Suppressor macrophage treated with lipopolysaccharide for 1 hour (primary cell): ENCODE results near the gene MYADML2.
"Not testable (repeated sequence)": the region's sequence is repeated elsewhere in the genome, so short reads cannot be mapped to it uniquely, and the experiment has no call there.

Experiments
- DNase-seq, 3 donors: peaks; one replicate each; pipeline ENCODE4 v3.0.0-alpha.2; 2020 to 2022

The MYADML2 gene

GRCh38 chr17:81947189-81947588 is at the start of gene MYADML2:
Gene MYADML2 (minus strand): TSS chr17:81947233. CDS start chr17:81941741, 5,492 bp downstream.
- DNase-seq: no peak

GRCh38 chr17:81996232-81996756 is 49.3 kb upstream of the MYADML2 start:
- no peak for DNase-seq

- DNase-seq: no peak
These were observed 48.6 kb upstream of the MYADML2 start for GRCh38 chr17:81995463-81996231.

- DNase-seq: no peak
These were observed 47.8 kb upstream of the MYADML2 start for GRCh38 chr17:81994593-81995462.

GRCh38 chr17:81993729-81994592 is 46.9 kb upstream of the MYADML2 start:
- no peak for DNase-seq

GRCh38 chr17:81992306-81993102 is 45.5 kb upstream of the MYADML2 start:
- no peak for DNase-seq

GRCh38 chr17:81991684-81992305 is 44.8 kb upstream of the MYADML2 start:
- DNase-seq: no peak

- no peak for DNase-seq
These were observed 44.0 kb upstream of the MYADML2 start for GRCh38 chr17:81990836-81991683.

GRCh38 chr17:81987161-81987770 is 40.2 kb upstream of the MYADML2 start:
- no peak for DNase-seq

- no peak for DNase-seq
These were observed 39.6 kb upstream of the MYADML2 start for GRCh38 chr17:81986606-81987005.

GRCh38 chr17:81984773-81985410 is 37.9 kb upstream of the MYADML2 start:
- DNase-seq: no peak

- DNase-seq: peak; percentile 35 to 39 (median 37)
These were observed 36.8 kb upstream of the MYADML2 start for GRCh38 chr17:81983639-81984373.

- DNase-seq: no peak
These were observed 36.1 kb upstream of the MYADML2 start for GRCh38 chr17:81983011-81983638.

GRCh38 chr17:81981511-81981910 is 34.5 kb upstream of the MYADML2 start:
- DNase-seq: not testable (repeated sequence)

GRCh38 chr17:81980707-81981343 is 33.8 kb upstream of the MYADML2 start:
- DNase-seq: no peak

- DNase-seq: no peak
These were observed 33.1 kb upstream of the MYADML2 start for GRCh38 chr17:81980122-81980521.

GRCh38 chr17:81978524-81979298 is 31.7 kb upstream of the MYADML2 start:
- no peak for DNase-seq
